Mesothelial cell of epicardium (in vitro differentiated cells): Measurements from ENCODE around the gene ERN2. TPM values are rescaled to one million over a fixed set of nuclear protein-coding genes. Genes with fewer than 3 reads are reported as not detected.

Experiments
- DNase-seq, 2 experiments: peaks; one replicate each; pipeline ENCODE4 v3.0.0; 2021; ENCODE audit warnings: low spot score in 2 of 2; ENCODE audit not compliant: unreplicated experiment in 2 of 2
- H3K27ac Mint-ChIP-seq: 2 replicates; pipeline ENCODE4 v1.8.0; 2021; ENCODE audit warnings: mixed read lengths
- H3K27me3 Mint-ChIP-seq: 2 replicates; pipeline ENCODE4 v1.8.0; 2021; ENCODE audit warnings: low read depth, mixed read lengths
- H3K36me3 Mint-ChIP-seq: 2 replicates; pipeline ENCODE4 v1.8.0; 2021; ENCODE audit warnings: mixed read lengths
- H3K4me1 Mint-ChIP-seq: 2 replicates; pipeline ENCODE4 v1.8.0; 2021; ENCODE audit warnings: mixed read lengths
- H3K4me3 Mint-ChIP-seq: 2 replicates; pipeline ENCODE4 v1.8.0; 2021; ENCODE audit warnings: mild to moderate bottlenecking, moderate library complexity, mixed read lengths
- H3K9me3 Mint-ChIP-seq: 2 replicates; pipeline ENCODE4 v1.8.0; 2021; ENCODE audit warnings: mixed read lengths
- total RNA-seq: library from RNA; stranded (reverse); gene quantifications from 3 replicates; pipeline ENCODE4 v1.2.1, GENCODE V29; 2021
- TF ChIP-seq, protein P1 (sequence below): fragments of 200-600 bp; sonication (generic); IDR thresholded peaks from one replicate; pipeline ENCODE4 v1.5.0; 2021; ENCODE audit warnings: antibody characterized with exemption; ENCODE audit not compliant: unreplicated experiment

The ERN2 gene
- total RNA-seq, 1 donor from 2014 or later = 0.31 TPM

DNA sequence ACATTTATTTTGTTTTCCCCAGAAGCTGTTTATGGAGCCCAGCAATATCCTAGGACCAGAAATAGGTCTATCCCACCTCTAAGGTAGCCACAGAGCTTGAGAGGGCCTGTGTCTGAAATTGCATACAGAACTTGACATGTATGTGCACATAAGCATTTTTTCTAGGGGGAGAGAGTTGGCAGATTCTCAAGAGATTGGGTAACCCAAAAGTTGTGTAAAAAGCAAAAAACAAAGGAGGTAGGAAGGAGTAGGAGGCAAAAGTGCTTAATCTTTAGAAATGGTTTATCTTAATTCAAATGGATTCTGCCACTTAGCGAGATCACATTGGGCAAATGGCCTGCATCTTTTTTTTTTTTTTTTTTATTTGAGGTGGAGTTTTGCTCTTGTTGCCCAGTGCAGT, 30.8 kb downstream of the ERN2 start:
- peaks cover 20% of the 10 kb centered on the region for H3K36me3 Mint-ChIP-seq
- H3K27me3 Mint-ChIP-seq = no peaks in the 10 kb centered on the region
- H3K4me3 Mint-ChIP-seq = no peak overlapping the region
- H3K9me3 Mint-ChIP-seq = no peaks in the 10 kb centered on the region
- no peak overlapping the region for H3K27ac Mint-ChIP-seq
- no peak for DNase-seq
- peaks cover 22% of the 10 kb centered on the region for H3K4me1 Mint-ChIP-seq
- TF ChIP-seq, protein P1, sequence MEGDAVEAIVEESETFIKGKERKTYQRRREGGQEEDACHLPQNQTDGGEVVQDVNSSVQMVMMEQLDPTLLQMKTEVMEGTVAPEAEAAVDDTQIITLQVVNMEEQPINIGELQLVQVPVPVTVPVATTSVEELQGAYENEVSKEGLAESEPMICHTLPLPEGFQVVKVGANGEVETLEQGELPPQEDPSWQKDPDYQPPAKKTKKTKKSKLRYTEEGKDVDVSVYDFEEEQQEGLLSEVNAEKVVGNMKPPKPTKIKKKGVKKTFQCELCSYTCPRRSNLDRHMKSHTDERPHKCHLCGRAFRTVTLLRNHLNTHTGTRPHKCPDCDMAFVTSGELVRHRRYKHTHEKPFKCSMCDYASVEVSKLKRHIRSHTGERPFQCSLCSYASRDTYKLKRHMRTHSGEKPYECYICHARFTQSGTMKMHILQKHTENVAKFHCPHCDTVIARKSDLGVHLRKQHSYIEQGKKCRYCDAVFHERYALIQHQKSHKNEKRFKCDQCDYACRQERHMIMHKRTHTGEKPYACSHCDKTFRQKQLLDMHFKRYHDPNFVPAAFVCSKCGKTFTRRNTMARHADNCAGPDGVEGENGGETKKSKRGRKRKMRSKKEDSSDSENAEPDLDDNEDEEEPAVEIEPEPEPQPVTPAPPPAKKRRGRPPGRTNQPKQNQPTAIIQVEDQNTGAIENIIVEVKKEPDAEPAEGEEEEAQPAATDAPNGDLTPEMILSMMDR = no peak

- TF ChIP-seq, protein P1 = no peak
- H3K27ac Mint-ChIP-seq = no peak overlapping the region
- H3K4me3 Mint-ChIP-seq = peak overlapping the region; percentile 81
- DNase-seq = no peak
- peaks cover 11% of the 10 kb centered on the region for H3K36me3 Mint-ChIP-seq
- no peaks in the 10 kb centered on the region for H3K27me3 Mint-ChIP-seq
- peaks cover 22% of the 10 kb centered on the region for H3K4me1 Mint-ChIP-seq
- no peaks in the 10 kb centered on the region for H3K9me3 Mint-ChIP-seq
These were observed 33.1 kb downstream of the ERN2 start for GRCh38 chr16:23679986-23680336.

DNA sequence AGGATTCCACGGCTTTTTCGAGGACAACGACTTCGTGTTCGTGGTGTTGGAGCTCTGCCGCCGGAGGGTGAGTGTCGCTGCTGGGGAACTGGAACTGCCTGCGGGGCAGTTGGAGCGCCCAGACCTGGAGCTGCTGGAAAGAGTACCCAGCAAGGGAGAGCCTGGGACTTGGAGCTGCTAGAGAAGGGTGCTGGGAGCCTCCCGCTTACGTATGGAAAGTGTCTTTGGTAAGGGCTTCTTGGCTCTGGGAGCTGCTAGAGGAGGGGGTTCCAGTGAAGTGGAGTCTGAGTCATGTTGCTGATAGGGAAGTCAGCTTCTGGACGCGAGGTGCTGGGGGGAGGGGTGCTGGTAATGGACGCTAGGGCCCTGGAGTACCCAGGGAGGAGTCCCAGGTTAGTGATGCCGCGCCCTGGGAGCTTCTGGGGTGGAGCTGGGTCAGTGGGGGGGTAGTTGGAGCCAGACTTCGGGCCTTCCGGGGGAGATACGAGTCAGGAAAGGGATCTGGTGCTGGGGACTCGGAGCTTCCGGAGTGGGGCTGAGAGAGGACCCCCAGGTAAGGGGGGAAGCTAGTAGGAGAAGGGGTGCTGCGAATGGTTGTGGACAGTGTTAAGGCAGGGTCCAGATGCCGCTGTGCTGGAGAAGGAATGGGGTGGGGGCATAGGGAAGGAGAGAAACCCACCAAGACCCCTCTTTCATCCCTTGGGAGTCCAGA, 33.6 kb downstream of the ERN2 start:
- H3K27me3 Mint-ChIP-seq = no peaks in the 10 kb centered on the region
- peak overlapping the region; percentile 59 for H3K27ac Mint-ChIP-seq
- TF ChIP-seq, protein P1 = no peak
- no peaks in the 10 kb centered on the region for H3K9me3 Mint-ChIP-seq
- peaks cover 11% of the 10 kb centered on the region for H3K36me3 Mint-ChIP-seq
- H3K4me1 Mint-ChIP-seq = peaks cover 22% of the 10 kb centered on the region
- no peak for DNase-seq
- peak overlapping the region; percentile 81 for H3K4me3 Mint-ChIP-seq

- DNase-seq = peak; percentile 56 to 78
These were observed 34.4 kb downstream of the ERN2 start, which contains the start of gene PLK1 for GRCh38 chr16:23678430-23679273. Gene PLK1, plus strand, starts transcription at chr16:23678889. Its CDS starts 44 bp downstream, at chr16:23678933.

GRCh38 chr16:23676924-23677480, 36.0 kb downstream of the ERN2 start:
- H3K9me3 Mint-ChIP-seq = no peaks in the 10 kb centered on the region
- peaks cover 22% of the 10 kb centered on the region for H3K4me1 Mint-ChIP-seq
- TF ChIP-seq, protein P1 = no peak
- no peaks in the 10 kb centered on the region for H3K27me3 Mint-ChIP-seq
- no peak overlapping the region for H3K4me3 Mint-ChIP-seq
- peaks cover 6% of the 10 kb centered on the region for H3K36me3 Mint-ChIP-seq
- no peak for DNase-seq
- H3K27ac Mint-ChIP-seq = no peak overlapping the region

More at GRCh38 chr16:23678430-23679273, 34.4 kb downstream of the ERN2 start, which contains the start of gene PLK1:
- Mint-ChIP-seq H3K9me3 (no peaks in the 10 kb centered on the region), H3K36me3 (peaks cover 7% of the 10 kb centered on the region), H3K27me3 (no peaks in the 10 kb centered on the region), H3K27ac (peak within 1 kb of the TSS; percentile 59), H3K4me3 (peak within 1 kb of the TSS; percentile 81), H3K4me1 (peaks cover 22% of the 10 kb centered on the region)
- TF ChIP-seq, protein P1 = no peak
